ENCODE results near the gene PRR19.

The PRR19 gene

GRCh38 chr19:42283188-42284065, 18.5 kb upstream of the PRR19 start:
- TF ChIP-seq GATA1 (IDR thresholded peaks at IDR 0.05; ENCODE audit: low read depth, low read length) (no peak), POLR2A (IDR thresholded peaks at IDR 0.05; ENCODE audit: low read length) (peak; percentile 67)

GRCh38 chr19:42284066-42284501, 17.8 kb upstream of the PRR19 start:
- DNase-seq: peak; percentile 90 to 95
- TF ChIP-seq GATA1 (IDR thresholded peaks at IDR 0.05; ENCODE audit: low read depth, low read length) (no peak), POLR2A (IDR thresholded peaks at IDR 0.05; ENCODE audit: low read length) (no peak)

More at GRCh38 chr19:42283188-42284065, 18.5 kb upstream of the PRR19 start:
- DNase-seq: peak; percentile 97 to 98

- no peak for TF ChIP-seq POLR2A (IDR thresholded peaks at IDR 0.05; ENCODE audit: low read length)
- TF ChIP-seq GATA1 (IDR thresholded peaks at IDR 0.05; ENCODE audit: low read depth, low read length): no peak
- DNase-seq: peak in 1 of 2 experiments; percentile 68
Measured at GRCh38 chr19:42284591-42285341, 17.2 kb upstream of the PRR19 start.

- TF ChIP-seq GATA1 (IDR thresholded peaks at IDR 0.05; ENCODE audit: low read depth, low read length) (no peak), POLR2A (IDR thresholded peaks at IDR 0.05; ENCODE audit: low read length) (no peak)
- peak in 1 of 2 experiments; percentile 57 for DNase-seq
Measured at GRCh38 chr19:42285541-42285941, 16.4 kb upstream of the PRR19 start.

GRCh38 chr19:42285988-42286348, 16.0 kb upstream of the PRR19 start:
- DNase-seq: no peak
- TF ChIP-seq GATA1 (IDR thresholded peaks at IDR 0.05; ENCODE audit: low read depth, low read length) (no peak), POLR2A (IDR thresholded peaks at IDR 0.05; ENCODE audit: low read length) (no peak)

GRCh38 chr19:42286349-42287016, 15.4 kb upstream of the PRR19 start:
- peak in 1 of 2 experiments; percentile 48 for DNase-seq
- TF ChIP-seq GATA1 (IDR thresholded peaks at IDR 0.05; ENCODE audit: low read depth, low read length): no peak
- TF ChIP-seq POLR2A (IDR thresholded peaks at IDR 0.05; ENCODE audit: low read length): no peak

GRCh38 chr19:42287017-42287826, 14.7 kb upstream of the PRR19 start:
- TF ChIP-seq POLR2A (IDR thresholded peaks at IDR 0.05; ENCODE audit: low read length): no peak
- TF ChIP-seq GATA1 (IDR thresholded peaks at IDR 0.05; ENCODE audit: low read depth, low read length): no peak
- DNase-seq: no peak

- no peak for DNase-seq
- no peak for TF ChIP-seq POLR2A (IDR thresholded peaks at IDR 0.05; ENCODE audit: low read length)
- TF ChIP-seq GATA1 (IDR thresholded peaks at IDR 0.05; ENCODE audit: low read depth, low read length): no peak
Measured at GRCh38 chr19:42287827-42288107, 14.2 kb upstream of the PRR19 start.

GRCh38 chr19:42288387-42288786, 13.5 kb upstream of the PRR19 start:
- TF ChIP-seq GATA1 (IDR thresholded peaks at IDR 0.05; ENCODE audit: low read depth, low read length) (no peak), POLR2A (IDR thresholded peaks at IDR 0.05; ENCODE audit: low read length) (no peak)
- DNase-seq: no peak

GRCh38 chr19:42288881-42289555, 12.9 kb upstream of the PRR19 start:
- TF ChIP-seq GATA1 (IDR thresholded peaks at IDR 0.05; ENCODE audit: low read depth, low read length) (no peak), POLR2A (IDR thresholded peaks at IDR 0.05; ENCODE audit: low read length) (no peak)
- no peak for DNase-seq

GRCh38 chr19:42289556-42290041, 12.3 kb upstream of the PRR19 start:
- DNase-seq: no peak
- TF ChIP-seq POLR2A (IDR thresholded peaks at IDR 0.05; ENCODE audit: low read length) (no peak), GATA1 (IDR thresholded peaks at IDR 0.05; ENCODE audit: low read depth, low read length) (no peak)

- DNase-seq: no peak
- TF ChIP-seq POLR2A (IDR thresholded peaks at IDR 0.05; ENCODE audit: low read length) (no peak), GATA1 (IDR thresholded peaks at IDR 0.05; ENCODE audit: low read depth, low read length) (no peak)
Measured at GRCh38 chr19:42290136-42290522, 11.8 kb upstream of the PRR19 start.
